Mucosa of stomach (tissue), 1 donor: ENCODE data around the gene GRM8.
"Not testable (repeated sequence)": the region's sequence is repeated elsewhere in the genome, so short reads cannot be mapped to it uniquely, and the experiment has no call there.

ENCODE experiments used
- H3K27me3 ChIP-seq: one replicate; pipeline ENCODE4 v1.7.0; 2013; ENCODE audit warnings: mild to moderate bottlenecking, low read length; ENCODE audit not compliant: control insufficient read depth, insufficient read depth
- H3K36me3 ChIP-seq: one replicate; pipeline ENCODE4 v1.7.0; 2013; ENCODE audit warnings: low read length; ENCODE audit not compliant: control insufficient read depth, insufficient read depth
- H3K4me1 ChIP-seq: one replicate; pipeline ENCODE4 v1.7.0; 2013; ENCODE audit warnings: mild to moderate bottlenecking, low read length; ENCODE audit not compliant: control insufficient read depth, insufficient read depth
- H3K4me3 ChIP-seq: one replicate; pipeline ENCODE4 v1.7.0; 2013; ENCODE audit warnings: low read length
- H3K9ac ChIP-seq: one replicate; pipeline ENCODE4 v1.7.0; 2013; ENCODE audit warnings: mild to moderate bottlenecking, low read length, moderate library complexity
- H3K9me3 ChIP-seq: one replicate; pipeline ENCODE4 v1.7.0; 2013; ENCODE audit warnings: mild to moderate bottlenecking, low read length, moderate library complexity; ENCODE audit not compliant: control insufficient read depth
- donor health status: Pancreatic carcinoma.

GRM8 gene

DNA sequence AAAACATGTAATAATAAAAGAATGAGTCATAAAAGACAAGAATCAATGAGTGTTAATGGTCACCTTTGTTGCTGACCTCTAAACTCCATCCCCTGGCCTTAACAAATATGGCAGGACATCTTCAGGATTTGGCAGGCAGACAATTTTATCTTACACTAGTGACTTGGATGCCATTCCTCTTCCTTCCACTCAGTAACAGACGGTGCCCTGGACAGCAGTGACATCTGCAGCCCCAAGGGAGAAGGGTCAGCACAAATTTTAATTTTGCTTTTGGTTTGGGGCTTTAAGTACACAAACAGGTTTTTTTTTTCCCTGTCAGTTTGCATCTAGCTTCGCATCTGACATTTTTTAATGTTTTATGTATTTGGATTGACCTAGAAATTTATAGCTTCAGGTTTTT lies 370.8 kb downstream of the GRM8 start:
- not testable (repeated sequence) for H3K27me3 ChIP-seq, H3K9ac ChIP-seq, H3K4me1 ChIP-seq, H3K4me3 ChIP-seq, H3K9me3 ChIP-seq, H3K36me3 ChIP-seq

GRCh38 chr7:126881315-126881714 lies 371.4 kb downstream of the GRM8 start:
- Histone ChIP-seq H3K36me3 (no peaks in the 10 kb centered on the region), H3K27me3 (no peaks in the 10 kb centered on the region), H3K4me3 (no peak overlapping the region), H3K9ac (no peak overlapping the region), H3K9me3 (no peaks in the 10 kb centered on the region), H3K4me1 (no peaks in the 10 kb centered on the region)

DNA sequence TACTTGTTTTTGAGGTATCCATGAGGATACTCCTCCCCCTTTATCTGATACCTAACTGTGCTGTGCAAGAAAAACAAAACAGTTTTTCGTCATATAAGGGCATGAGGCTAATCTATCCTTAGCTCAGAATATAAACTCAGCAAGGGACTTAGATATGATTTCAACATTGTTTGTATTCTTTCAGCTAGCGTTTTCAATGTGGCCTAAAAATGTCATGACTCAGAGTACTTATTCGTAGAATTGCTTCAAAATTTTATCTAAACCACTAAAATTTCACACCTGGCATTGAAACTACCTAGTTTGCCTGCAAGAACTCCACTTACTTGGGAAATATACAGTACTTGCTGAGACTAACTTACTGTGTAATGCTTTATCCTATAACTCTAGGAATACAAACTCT lies 376.2 kb downstream of the GRM8 start:
- not testable (repeated sequence) for H3K4me3 ChIP-seq, H3K9me3 ChIP-seq, H3K9ac ChIP-seq, H3K4me1 ChIP-seq, H3K36me3 ChIP-seq, H3K27me3 ChIP-seq

DNA sequence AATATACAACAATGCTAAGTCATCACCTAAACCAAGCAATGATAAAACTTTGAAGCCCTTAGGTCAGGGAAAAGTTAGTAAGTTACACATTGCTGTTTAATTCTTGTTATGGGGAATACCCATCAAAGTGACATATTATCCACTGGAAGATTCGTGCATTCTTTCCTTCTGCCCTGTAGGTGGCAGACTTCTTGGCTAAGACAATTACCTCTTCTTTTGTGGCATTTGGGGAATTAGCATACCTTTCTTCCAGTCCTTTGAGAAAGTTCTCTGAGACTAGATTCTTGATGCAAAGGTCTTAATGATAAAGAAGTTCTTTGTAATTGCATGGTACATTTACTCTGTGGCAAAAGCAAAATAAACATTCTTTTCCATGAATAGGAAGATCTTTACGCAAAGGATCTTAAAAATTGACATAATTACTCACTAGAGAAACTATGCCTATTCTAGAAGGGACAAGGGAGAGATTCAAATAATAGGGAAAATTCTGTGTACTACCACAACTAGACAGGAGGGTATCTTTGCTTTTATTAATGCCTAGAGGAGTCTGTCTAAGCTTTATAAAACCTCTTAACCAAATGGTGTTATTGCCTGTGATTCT lies 395.9 kb downstream of the GRM8 start:
- Histone ChIP-seq H3K9ac (no peak overlapping the region), H3K27me3 (no peaks in the 10 kb centered on the region), H3K36me3 (no peaks in the 10 kb centered on the region), H3K4me3 (no peak overlapping the region), H3K9me3 (no peaks in the 10 kb centered on the region), H3K4me1 (no peaks in the 10 kb centered on the region)

GRCh38 chr7:126845331-126845730 lies 407.4 kb downstream of the GRM8 start:
- H3K4me1 ChIP-seq = no peaks in the 10 kb centered on the region
- no peaks in the 10 kb centered on the region for H3K9me3 ChIP-seq
- H3K9ac ChIP-seq = no peak overlapping the region
- H3K36me3 ChIP-seq = no peaks in the 10 kb centered on the region
- H3K4me3 ChIP-seq = no peak overlapping the region
- H3K27me3 ChIP-seq = no peaks in the 10 kb centered on the region

- H3K4me3 ChIP-seq = no peak overlapping the region
- H3K9ac ChIP-seq = no peak overlapping the region
- H3K4me1 ChIP-seq = no peaks in the 10 kb centered on the region
- no peaks in the 10 kb centered on the region for H3K27me3 ChIP-seq
- no peaks in the 10 kb centered on the region for H3K9me3 ChIP-seq
- H3K36me3 ChIP-seq = no peaks in the 10 kb centered on the region
Observed at GRCh38 chr7:126843883-126844282, 408.9 kb downstream of the GRM8 start.

DNA sequence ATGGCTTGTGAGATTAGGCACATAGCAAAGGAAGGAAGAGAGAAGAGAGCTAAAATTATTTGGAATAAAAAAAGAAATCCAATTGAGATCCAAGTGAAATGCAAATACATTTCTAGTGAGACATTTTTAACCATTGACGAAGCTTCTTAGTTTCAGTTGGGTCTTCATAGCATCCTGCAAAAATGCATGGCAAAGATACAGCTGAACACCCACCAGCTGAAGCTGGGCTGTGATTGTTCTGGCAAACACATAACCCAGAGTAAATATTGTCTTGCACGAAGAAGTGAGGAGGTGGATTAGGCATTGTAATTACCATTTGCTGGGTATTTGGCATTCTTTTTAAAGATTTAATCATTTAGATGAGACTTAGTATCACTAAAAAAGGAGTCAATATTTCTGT lies 409.4 kb downstream of the GRM8 start:
- Histone ChIP-seq H3K4me1 (no peaks in the 10 kb centered on the region), H3K4me3 (no peak overlapping the region), H3K9me3 (no peaks in the 10 kb centered on the region), H3K9ac (no peak overlapping the region), H3K36me3 (no peaks in the 10 kb centered on the region), H3K27me3 (no peaks in the 10 kb centered on the region)

DNA sequence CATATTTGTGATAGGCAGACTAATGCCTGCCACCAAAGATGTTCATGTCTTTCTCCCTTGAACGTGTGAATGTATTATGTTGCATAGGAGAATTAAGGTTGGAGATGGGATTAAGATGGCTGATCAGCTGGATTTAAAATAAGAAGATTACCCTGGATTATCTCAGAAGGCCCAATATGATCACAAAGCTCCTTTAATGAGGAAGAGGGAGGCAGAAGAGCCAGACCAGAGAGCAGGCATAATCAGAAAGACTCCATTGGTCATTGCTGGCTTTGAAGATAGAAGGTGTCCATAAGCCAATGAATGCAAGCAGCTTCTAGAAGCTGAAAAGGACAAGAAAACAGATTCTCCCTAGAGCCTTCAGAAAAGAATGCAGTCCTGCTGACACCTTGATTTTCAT lies 410.3 kb downstream of the GRM8 start:
- no peak overlapping the region for H3K4me3 ChIP-seq
- no peaks in the 10 kb centered on the region for H3K27me3 ChIP-seq
- no peaks in the 10 kb centered on the region for H3K9me3 ChIP-seq
- no peaks in the 10 kb centered on the region for H3K36me3 ChIP-seq
- H3K9ac ChIP-seq = no peak overlapping the region
- no peaks in the 10 kb centered on the region for H3K4me1 ChIP-seq

DNA sequence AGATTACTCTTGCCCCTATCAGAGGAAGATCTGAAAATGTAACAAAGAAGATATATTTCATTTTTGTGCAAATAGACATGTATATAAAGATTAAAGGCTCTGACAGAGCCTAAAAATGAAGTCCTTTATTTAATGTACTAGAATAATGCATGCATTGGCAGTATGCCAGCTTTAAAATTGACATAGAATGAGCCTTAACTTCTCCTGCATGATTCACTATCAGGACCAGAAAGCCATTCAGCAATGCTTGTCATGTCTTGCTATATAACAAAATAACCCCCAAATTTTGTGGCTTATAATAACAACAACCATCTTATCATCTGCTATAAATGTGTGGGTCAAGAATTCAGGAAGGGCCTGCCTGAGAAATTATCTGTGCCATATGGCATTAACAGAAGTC lies 411.9 kb downstream of the GRM8 start:
- H3K9ac ChIP-seq = no peak overlapping the region
- no peaks in the 10 kb centered on the region for H3K4me1 ChIP-seq
- H3K9me3 ChIP-seq = no peaks in the 10 kb centered on the region
- no peak overlapping the region for H3K4me3 ChIP-seq
- H3K36me3 ChIP-seq = no peaks in the 10 kb centered on the region
- H3K27me3 ChIP-seq = no peaks in the 10 kb centered on the region

DNA sequence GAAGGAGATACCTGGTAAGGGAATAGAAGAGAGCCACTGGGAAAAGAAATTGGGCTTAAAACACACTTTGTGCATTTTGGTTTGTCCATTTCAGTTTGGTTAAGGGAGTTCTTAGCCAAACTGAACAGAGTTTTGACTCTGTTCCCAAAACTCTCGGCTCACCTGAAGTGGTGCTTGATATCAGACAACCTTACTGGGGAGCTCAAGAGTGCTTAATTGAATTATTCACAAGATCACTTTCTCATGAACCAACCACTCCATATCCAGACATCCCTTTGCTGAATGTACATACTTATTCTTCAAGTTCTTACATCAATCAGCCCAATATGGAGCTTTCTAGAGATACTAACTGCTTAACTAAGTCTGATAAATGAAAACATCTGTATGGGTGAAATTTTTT lies 413.1 kb downstream of the GRM8 start:
- Histone ChIP-seq H3K9me3 (no peaks in the 10 kb centered on the region), H3K4me1 (no peaks in the 10 kb centered on the region), H3K36me3 (no peaks in the 10 kb centered on the region), H3K4me3 (no peak overlapping the region), H3K27me3 (no peaks in the 10 kb centered on the region), H3K9ac (no peak overlapping the region)

DNA sequence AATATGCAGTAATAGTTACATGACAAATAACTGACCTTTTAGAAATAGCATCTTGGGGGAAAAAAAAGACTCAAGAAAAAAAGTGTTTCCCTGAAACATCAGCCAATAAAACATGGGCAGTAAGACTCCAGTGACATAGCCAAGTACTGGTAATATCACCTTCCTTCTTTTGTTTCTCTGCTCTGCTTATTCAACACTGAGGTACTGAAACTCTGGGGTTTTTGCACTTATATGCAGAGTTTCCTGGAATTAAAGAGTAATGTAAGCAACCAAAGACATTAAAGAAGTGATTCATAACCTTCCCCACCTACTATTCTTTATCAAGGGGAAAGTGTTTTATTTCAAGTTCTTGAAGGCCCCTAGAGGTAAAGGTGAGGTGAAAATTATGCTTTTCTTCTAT lies 414.5 kb downstream of the GRM8 start:
- Histone ChIP-seq H3K27me3 (no peaks in the 10 kb centered on the region), H3K4me3 (no peak overlapping the region), H3K9ac (no peak overlapping the region), H3K4me1 (no peaks in the 10 kb centered on the region), H3K9me3 (no peaks in the 10 kb centered on the region), H3K36me3 (no peaks in the 10 kb centered on the region)

GRCh38 chr7:126831241-126831640 lies 421.5 kb downstream of the GRM8 start:
- H3K27me3 ChIP-seq, H3K4me3 ChIP-seq, H3K9ac ChIP-seq, H3K9me3 ChIP-seq, H3K4me1 ChIP-seq, H3K36me3 ChIP-seq: not testable (repeated sequence)

DNA sequence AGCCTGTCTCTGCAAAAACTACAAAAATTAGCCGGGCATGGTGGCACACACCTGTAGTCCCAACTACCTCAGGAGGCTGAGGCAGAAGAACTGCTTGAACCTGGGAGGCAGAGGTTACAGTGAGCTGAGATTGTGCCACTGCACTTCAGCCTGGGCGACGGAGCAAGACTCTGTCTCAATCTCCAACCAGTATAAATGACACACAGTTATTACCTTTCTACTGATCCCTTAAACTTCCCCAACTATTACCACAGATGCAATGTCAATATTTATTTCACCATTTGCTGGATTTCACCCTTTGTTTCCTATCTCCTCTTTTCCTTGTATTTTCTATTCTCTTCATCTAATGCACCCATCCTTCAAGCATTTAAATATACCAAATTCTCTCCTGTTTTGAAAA lies 431.8 kb downstream of the GRM8 start:
- H3K4me3 ChIP-seq = no peak overlapping the region
- no peaks in the 10 kb centered on the region for H3K27me3 ChIP-seq
- H3K9ac ChIP-seq = no peak overlapping the region
- H3K9me3 ChIP-seq = no peaks in the 10 kb centered on the region
- H3K36me3 ChIP-seq = no peaks in the 10 kb centered on the region
- no peaks in the 10 kb centered on the region for H3K4me1 ChIP-seq
